CD4-positive, alpha-beta T cell (primary cell): ENCODE measurements around the gene CDH4. TPM values are rescaled to one million over a fixed set of nuclear protein-coding genes. Genes with fewer than 3 reads are reported as not detected.

Source experiments
- ATAC-seq: fragments of 200-7000 bp; cut with Tn5 transposase; one replicate; pipeline ENCODE4 v1.10.0; 2022; ENCODE audit warnings: mild to moderate bottlenecking; ENCODE audit not compliant: poor library complexity
- CTCF ChIA-PET: fragments of 350-600 bp; sonication (Branson Sonifier 250); formaldehyde crosslinking; loops from one replicate; lab custom pipeline; 2021; ENCODE audit warnings: antibody characterized with exemption, inconsistent platforms; lab: Charles Lee
- POLR2A ChIA-PET: fragments of 350-600 bp; sonication (Branson Sonifier 250); formaldehyde crosslinking; loops from one replicate; lab custom pipeline; 2021; ENCODE audit warnings: antibody characterized with exemption, inconsistent platforms; lab: Charles Lee
- DNase-seq, 14 experiments: peaks; one replicate each; pipeline ENCODE4 v3.0.0-alpha.2; 2013 to 2020; ENCODE audit warnings: mixed read lengths in 2 of 14
- H3K27ac ChIP-seq, 2 donors: one replicate each; pipeline versions ENCODE4 v1.5.1 to v1.7.0; 2013; ENCODE audit warnings: low read length in 2 of 2, low read depth in 1 of 2, mild to moderate bottlenecking in 1 of 2
- H3K27me3 ChIP-seq, 2 experiments: 1 replicate in 1 of 2; 2 replicates in 1 of 2; pipeline versions ENCODE4 v1.6.1 to v1.7.0; 2013; ENCODE audit warnings: low read length in 2 of 2, control low read depth in 1 of 2, mild to moderate bottlenecking in 1 of 2, moderate library complexity in 1 of 2; ENCODE audit not compliant: insufficient read depth in 2 of 2, control insufficient read depth in 1 of 2
- H3K36me3 ChIP-seq: one replicate; pipeline ENCODE4 v1.6.1; 2013; ENCODE audit warnings: low read length, control low read depth; ENCODE audit not compliant: insufficient read depth
- H3K4me1 ChIP-seq: one replicate; pipeline ENCODE4 v1.6.1; 2013; ENCODE audit warnings: low read length, control low read depth; ENCODE audit not compliant: insufficient read depth
- H3K4me3 ChIP-seq: one replicate; pipeline ENCODE4 v1.5.1; 2013; ENCODE audit warnings: mild to moderate bottlenecking, low read length, moderate library complexity
- H3K9me3 ChIP-seq, 2 experiments: 1 replicate in 1 of 2; 2 replicates in 1 of 2; pipeline versions ENCODE4 v1.6.1 to v1.7.0; 2013; ENCODE audit warnings: low read length in 2 of 2, mild to moderate bottlenecking in 2 of 2, control low read depth in 1 of 2, moderate library complexity in 1 of 2; ENCODE audit not compliant: control insufficient read depth in 1 of 2, insufficient read depth in 1 of 2
- H3K27ac Mint-ChIP-seq: one replicate; pipeline ENCODE4 v1.8.0; 2020; ENCODE audit warnings: mixed read lengths
- H3K27me3 Mint-ChIP-seq: one replicate; pipeline ENCODE4 v1.8.0; 2021; ENCODE audit warnings: mixed read lengths
- H3K36me3 Mint-ChIP-seq: one replicate; pipeline ENCODE4 v1.8.0; 2021; ENCODE audit warnings: low read depth, mixed read lengths
- H3K4me1 Mint-ChIP-seq: one replicate; pipeline ENCODE4 v1.8.0; 2021; ENCODE audit warnings: low read depth, mixed read lengths
- H3K4me3 Mint-ChIP-seq: one replicate; pipeline ENCODE4 v1.8.0; 2020; ENCODE audit warnings: mild to moderate bottlenecking, mixed read lengths
- H3K9me3 Mint-ChIP-seq: one replicate; pipeline ENCODE4 v1.8.0; 2020; ENCODE audit warnings: mixed read lengths
- intact Hi-C, 2 experiments: fragments of 100-400 bp; cut with DNase I in 1 of 2; cut with micrococcal nuclease in 1 of 2; formaldehyde crosslinking; loops; one replicate each; pipeline versions ENCODE4 v1.15.1 to v1.9.0; 2023 to 2025; cut with DNase I, micrococcal nuclease
- total RNA-seq, 174 experiments: library from RNA in 2 of 174; stranded (reverse) in 2 of 174; gene quantifications; one replicate each; pipeline ENCODE4 v1.2.3 and lab custom pipeline; 2021 to 2026
- TF ChIP-seq, protein P1 (sequence below): fragments of 200-600 bp; IDR thresholded peaks from one replicate; pipeline ENCODE4 v1.8.0; 2022; ENCODE audit warnings: antibody characterized with exemption, mild to moderate bottlenecking

Gene CDH4
- total RNA-seq, 2 experiments from 2014 or later: 0.11 TPM

GRCh38 chr20:61762886-61763739, 511.1 kb downstream of the CDH4 start:
- CTCF ChIA-PET: no interaction called here
- peaks cover 0 to 10% of the 10 kb centered on the region in 2 experiments for H3K9me3 ChIP-seq
- intact Hi-C loops: no loop called here
- DNase-seq (no peak), ATAC-seq (no peak)
- H3K27me3 ChIP-seq: no peaks in the 10 kb centered on the region
- H3K27ac Mint-ChIP-seq: no peak overlapping the region
- no peaks in the 10 kb centered on the region for H3K36me3 Mint-ChIP-seq
- H3K36me3 ChIP-seq: no peaks in the 10 kb centered on the region
- H3K27me3 Mint-ChIP-seq: no peaks in the 10 kb centered on the region
- no peaks in the 10 kb centered on the region for H3K9me3 Mint-ChIP-seq
- TF ChIP-seq, protein P1, sequence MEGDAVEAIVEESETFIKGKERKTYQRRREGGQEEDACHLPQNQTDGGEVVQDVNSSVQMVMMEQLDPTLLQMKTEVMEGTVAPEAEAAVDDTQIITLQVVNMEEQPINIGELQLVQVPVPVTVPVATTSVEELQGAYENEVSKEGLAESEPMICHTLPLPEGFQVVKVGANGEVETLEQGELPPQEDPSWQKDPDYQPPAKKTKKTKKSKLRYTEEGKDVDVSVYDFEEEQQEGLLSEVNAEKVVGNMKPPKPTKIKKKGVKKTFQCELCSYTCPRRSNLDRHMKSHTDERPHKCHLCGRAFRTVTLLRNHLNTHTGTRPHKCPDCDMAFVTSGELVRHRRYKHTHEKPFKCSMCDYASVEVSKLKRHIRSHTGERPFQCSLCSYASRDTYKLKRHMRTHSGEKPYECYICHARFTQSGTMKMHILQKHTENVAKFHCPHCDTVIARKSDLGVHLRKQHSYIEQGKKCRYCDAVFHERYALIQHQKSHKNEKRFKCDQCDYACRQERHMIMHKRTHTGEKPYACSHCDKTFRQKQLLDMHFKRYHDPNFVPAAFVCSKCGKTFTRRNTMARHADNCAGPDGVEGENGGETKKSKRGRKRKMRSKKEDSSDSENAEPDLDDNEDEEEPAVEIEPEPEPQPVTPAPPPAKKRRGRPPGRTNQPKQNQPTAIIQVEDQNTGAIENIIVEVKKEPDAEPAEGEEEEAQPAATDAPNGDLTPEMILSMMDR: no peak
- H3K4me3 Mint-ChIP-seq: no peak overlapping the region
- H3K4me1 ChIP-seq: no peaks in the 10 kb centered on the region
- H3K27ac ChIP-seq: no peak overlapping the region
- POLR2A ChIA-PET: no interaction called here
- no peaks in the 10 kb centered on the region for H3K4me1 Mint-ChIP-seq
- H3K4me3 ChIP-seq: no peak overlapping the region

GRCh38 chr20:61763740-61764400, 511.8 kb downstream of the CDH4 start:
- Histone ChIP-seq H3K4me3 (no peak overlapping the region), H3K4me1 (no peaks in the 10 kb centered on the region), H3K27me3 (no peaks in the 10 kb centered on the region), H3K9me3 (peaks cover 0 to 10% of the 10 kb centered on the region in 2 experiments), H3K27ac (no peak overlapping the region), H3K36me3 (no peaks in the 10 kb centered on the region)
- no peaks in the 10 kb centered on the region for H3K27me3 Mint-ChIP-seq
- no peak overlapping the region for H3K4me3 Mint-ChIP-seq
- no peak overlapping the region for H3K27ac Mint-ChIP-seq
- intact Hi-C loops: no loop called here
- no peak for DNase-seq
- no peak for ATAC-seq
- H3K4me1 Mint-ChIP-seq: no peaks in the 10 kb centered on the region
- H3K9me3 Mint-ChIP-seq: no peaks in the 10 kb centered on the region
- TF ChIP-seq, protein P1: no peak
- ChIA-PET CTCF (no interaction called here), POLR2A (no interaction called here)
- H3K36me3 Mint-ChIP-seq: no peaks in the 10 kb centered on the region

- CTCF ChIA-PET: no interaction called here
- DNase-seq: no peak
- Mint-ChIP-seq H3K27ac (no peak overlapping the region), H3K9me3 (no peaks in the 10 kb centered on the region), H3K4me1 (no peaks in the 10 kb centered on the region), H3K27me3 (no peaks in the 10 kb centered on the region), H3K36me3 (no peaks in the 10 kb centered on the region), H3K4me3 (no peak overlapping the region)
- no peaks in the 10 kb centered on the region for H3K27me3 ChIP-seq
- TF ChIP-seq, protein P1: no peak
- POLR2A ChIA-PET: no interaction called here
- H3K9me3 ChIP-seq: peaks cover 0 to 10% of the 10 kb centered on the region in 2 experiments
- ATAC-seq: no peak
- H3K36me3 ChIP-seq: no peaks in the 10 kb centered on the region
- no peak overlapping the region for H3K4me3 ChIP-seq
- intact Hi-C loops: no loop called here
- H3K4me1 ChIP-seq: no peaks in the 10 kb centered on the region
- H3K27ac ChIP-seq: no peak overlapping the region
Measured at GRCh38 chr20:61764471-61765025, 512.5 kb downstream of the CDH4 start.
